DND-41 (cell line): ENCODE results near the gene GPR162.

Experiments
- CTCF ChIP-seq: IDR thresholded peaks from 2 replicates; pipeline ENCODE4 v1.5.1; 2012; ENCODE audit warnings: borderline replicate concordance, low read length, moderate library complexity, mild to moderate bottlenecking; ENCODE audit not compliant: poor library complexity, severe bottlenecking; ENCODE audit errors: extremely low read depth
- EZH2 ChIP-seq: IDR thresholded peaks from 3 replicates; pipeline ENCODE4 v1.6.1; 2012; ENCODE audit warnings: borderline replicate concordance, low read depth, mild to moderate bottlenecking, moderate library complexity, low read length, inconsistent platforms; ENCODE audit not compliant: severe bottlenecking

DNA sequence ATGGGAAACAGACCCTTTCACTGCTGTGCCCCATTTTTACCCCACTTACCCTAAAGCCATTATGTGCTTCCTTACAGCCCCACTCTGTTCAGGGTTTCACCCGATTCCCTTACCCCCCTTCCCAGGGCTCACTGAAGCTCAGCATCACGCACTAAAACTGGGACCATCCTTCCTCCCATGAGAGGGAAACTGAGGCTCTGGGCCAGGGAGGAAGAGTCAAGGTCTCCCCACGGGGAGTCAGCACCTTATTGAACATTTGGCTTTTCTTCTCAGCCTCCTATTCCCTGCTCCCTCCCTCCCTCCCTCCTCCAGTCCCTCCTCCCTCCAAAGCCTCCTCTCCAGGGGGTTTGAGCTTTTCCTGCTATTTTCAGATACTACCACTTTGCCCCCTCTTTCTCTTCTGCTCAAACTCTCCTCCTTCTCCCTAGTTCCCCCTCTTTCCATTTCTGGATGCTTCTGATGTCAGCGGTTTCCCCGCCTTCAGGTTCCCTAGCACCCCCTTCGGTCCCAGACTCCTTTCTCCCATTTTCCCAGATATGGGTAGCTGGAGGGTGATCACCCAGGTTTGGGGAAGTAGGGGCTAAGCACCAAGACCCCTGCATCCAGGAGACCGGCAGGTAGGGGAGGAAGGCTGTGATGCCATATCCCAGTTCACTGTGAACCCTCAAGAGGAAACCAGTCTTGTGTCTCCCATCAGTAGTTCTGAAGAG is 960 bp downstream of the GPR162 start:
- no peak for TF ChIP-seq CTCF
- TF ChIP-seq EZH2 = no peak
